NCI-H2227 treated with DMSO at 0.1 percent for 48 hours (cell line): Measurements from ENCODE around the gene SHB.

ENCODE experiments used
- DNase-seq: peaks from one replicate; lab custom pipeline; 2025; lab: John Stamatoyannopoulos, UW

Gene SHB

GRCh38 chr9:37989701-37990100, 79.3 kb downstream of the SHB start:
- DNase-seq = no peak

GRCh38 chr9:37988602-37989001, 80.4 kb downstream of the SHB start:
- no peak for DNase-seq

- DNase-seq = no peak
Observed at GRCh38 chr9:37988041-37988440, 81.0 kb downstream of the SHB start.

GRCh38 chr9:37987467-37987981, 81.5 kb downstream of the SHB start:
- DNase-seq = no peak

GRCh38 chr9:37986771-37987258, 82.2 kb downstream of the SHB start:
- no peak for DNase-seq

- DNase-seq = no peak
Observed at GRCh38 chr9:37986001-37986400, 83.0 kb downstream of the SHB start.

GRCh38 chr9:37984672-37985611, 84.1 kb downstream of the SHB start:
- no peak for DNase-seq

- no peak for DNase-seq
Observed at GRCh38 chr9:37984278-37984671, 84.8 kb downstream of the SHB start.

- no peak for DNase-seq
Observed at GRCh38 chr9:37983381-37984067, 85.5 kb downstream of the SHB start.

- DNase-seq = no peak
Observed at GRCh38 chr9:37979844-37980243, 89.2 kb downstream of the SHB start.

GRCh38 chr9:37978983-37979382, 90.0 kb downstream of the SHB start:
- no peak for DNase-seq

- no peak for DNase-seq
Observed at GRCh38 chr9:37978481-37978864, 90.6 kb downstream of the SHB start.

GRCh38 chr9:37977851-37978480, 91.1 kb downstream of the SHB start:
- DNase-seq = no peak

GRCh38 chr9:37976714-37977477, 92.1 kb downstream of the SHB start:
- DNase-seq = no peak

GRCh38 chr9:37975639-37976038, 93.4 kb downstream of the SHB start:
- no peak for DNase-seq

GRCh38 chr9:37974506-37975173, 94.4 kb downstream of the SHB start:
- DNase-seq = no peak

GRCh38 chr9:37972351-37972848, 96.6 kb downstream of the SHB start:
- no peak for DNase-seq

- DNase-seq = no peak
Observed at GRCh38 chr9:37971691-37972090, 97.3 kb downstream of the SHB start.

- DNase-seq = no peak
Observed at GRCh38 chr9:37971108-37971459, 97.9 kb downstream of the SHB start.

GRCh38 chr9:37970301-37971107, 98.5 kb downstream of the SHB start:
- DNase-seq = no peak
